ENCODE results near the gene PPIG.
A peak's percentile ranks its signal among the peaks of the same experiment; 100 is the strongest.
"Not testable (repeated sequence)": the region's sequence is repeated elsewhere in the genome, so short reads cannot be mapped to it uniquely, and the experiment has no call there.

Gene PPIG

DNA sequence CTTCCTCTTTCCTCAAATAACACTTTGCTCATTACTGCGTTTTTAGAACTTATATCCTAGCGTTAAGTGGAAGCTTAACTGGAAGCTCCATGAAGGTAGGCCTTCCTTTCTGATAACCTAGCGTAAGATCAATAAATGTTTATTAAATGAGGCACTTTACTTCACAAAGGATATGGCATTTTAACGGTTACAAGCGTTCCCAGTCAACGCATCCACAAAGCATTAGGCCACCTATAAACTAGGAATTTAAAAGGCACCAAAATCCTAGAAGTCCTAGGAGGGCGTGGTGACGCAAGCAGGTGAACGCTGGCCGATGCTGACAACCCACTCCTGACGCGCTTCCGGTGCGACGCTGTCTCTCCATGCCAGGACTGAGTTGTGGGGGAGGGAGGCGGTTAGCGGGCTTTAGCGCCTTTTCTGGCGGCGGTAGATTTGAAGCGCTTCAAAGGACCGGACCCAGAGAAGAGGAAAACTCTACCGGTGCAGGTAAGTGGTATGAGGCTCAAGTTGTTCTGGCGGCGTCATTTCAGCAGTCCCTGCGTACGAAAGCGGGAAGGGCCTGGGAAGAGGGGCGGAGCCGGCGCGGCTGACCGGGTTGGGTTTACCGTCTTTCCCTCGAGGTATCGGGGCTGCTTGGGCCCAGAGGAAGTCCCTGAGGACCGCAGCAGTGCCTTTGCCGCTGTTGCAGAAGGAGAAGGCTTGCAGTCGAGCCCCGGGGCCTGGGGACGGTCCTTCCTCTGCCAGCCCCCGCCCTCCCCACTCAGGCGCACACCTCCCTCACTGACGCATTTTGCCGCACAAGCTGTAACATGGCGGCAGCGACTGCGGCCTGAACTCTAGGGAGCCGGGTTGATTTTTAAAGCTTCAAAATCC is at the start of gene PPIG:
Gene PPIG, plus strand, starts transcription at position 347 of the 873 bp plus-strand sequence. CDS start 19,691 bp downstream, outside the sequence.
- TF ChIP-seq CTCF (conservative IDR thresholded peaks at IDR 0.05; ENCODE audit: low read length), result no peak
- DNase-seq (ENCODE audit: low read depth), result peak; percentile 87
- peak within 1 kb of the TSS; percentile 96 for H3K4me3 ChIP-seq (ENCODE audit: low read length)

- DNase-seq (ENCODE audit: low read depth); H3K4me3 ChIP-seq (ENCODE audit: low read length): not testable (repeated sequence)
Observed at GRCh38 chr2:169539460-169539859, 44.7 kb upstream of the PPIG start.

GRCh38 chr2:169540146-169540545 is 44.0 kb upstream of the PPIG start:
- no peak for DNase-seq (ENCODE audit: low read depth)
- H3K4me3 ChIP-seq (ENCODE audit: low read length), result no peak overlapping the region

GRCh38 chr2:169542433-169542832 is 41.7 kb upstream of the PPIG start:
- DNase-seq (ENCODE audit: low read depth), result no peak
- no peak for TF ChIP-seq CTCF (conservative IDR thresholded peaks at IDR 0.05; ENCODE audit: low read length)
- H3K4me3 ChIP-seq (ENCODE audit: low read length), result no peak overlapping the region

More at GRCh38 chr2:169540146-169540545, 44.0 kb upstream of the PPIG start:
- no peak for TF ChIP-seq CTCF (conservative IDR thresholded peaks at IDR 0.05; ENCODE audit: low read length)

DNA sequence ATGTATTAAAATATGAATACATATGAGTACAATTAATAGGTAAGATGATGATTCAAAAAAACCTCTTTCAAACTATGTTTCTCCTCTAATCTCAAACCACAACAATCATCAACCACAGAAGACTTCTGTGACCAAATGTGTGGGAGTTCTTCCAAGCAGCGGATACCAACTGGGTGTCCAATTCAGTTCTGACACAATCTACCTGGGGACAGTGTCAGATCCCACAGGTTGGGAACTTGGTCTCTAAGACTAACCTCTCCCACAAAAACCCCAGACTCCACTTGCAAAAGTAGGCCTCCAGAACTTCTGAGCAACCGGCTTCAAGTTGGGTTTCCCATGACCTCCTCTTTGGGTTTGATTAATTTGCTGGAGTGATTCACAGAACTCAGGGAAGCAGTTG is 37.4 kb upstream of the PPIG start:
- DNase-seq (ENCODE audit: low read depth), result no peak
- no peak for TF ChIP-seq CTCF (conservative IDR thresholded peaks at IDR 0.05; ENCODE audit: low read length)
- H3K4me3 ChIP-seq (ENCODE audit: low read length), result no peak overlapping the region

- no peak for DNase-seq (ENCODE audit: low read depth)
- no peak for TF ChIP-seq CTCF (conservative IDR thresholded peaks at IDR 0.05; ENCODE audit: low read length)
Observed at GRCh38 chr2:169561364-169561763, 22.8 kb upstream of the PPIG start.

GRCh38 chr2:169562084-169562483 is 22.1 kb upstream of the PPIG start:
- DNase-seq (ENCODE audit: low read depth); H3K4me3 ChIP-seq (ENCODE audit: low read length): not testable (repeated sequence)

More at GRCh38 chr2:169561364-169561763, 22.8 kb upstream of the PPIG start:
- no peak overlapping the region for H3K4me3 ChIP-seq (ENCODE audit: low read length)

- TF ChIP-seq CTCF (conservative IDR thresholded peaks at IDR 0.05; ENCODE audit: low read length), result no peak
- H3K4me3 ChIP-seq (ENCODE audit: low read length), result no peak overlapping the region
- no peak for DNase-seq (ENCODE audit: low read depth)
Observed at GRCh38 chr2:169562519-169562918, 21.6 kb upstream of the PPIG start.
